KG1 (cell line): ENCODE measurements around the gene HERC6.
A peak's percentile ranks its signal among the peaks of the same experiment; 100 is the strongest.
"Not testable (repeated sequence)": the region's sequence is repeated elsewhere in the genome, so short reads cannot be mapped to it uniquely, and the experiment has no call there.

Experiments
- DNase-seq: peaks from one replicate; lab custom pipeline; 2025; lab: John Stamatoyannopoulos, UW

The HERC6 gene

DNA sequence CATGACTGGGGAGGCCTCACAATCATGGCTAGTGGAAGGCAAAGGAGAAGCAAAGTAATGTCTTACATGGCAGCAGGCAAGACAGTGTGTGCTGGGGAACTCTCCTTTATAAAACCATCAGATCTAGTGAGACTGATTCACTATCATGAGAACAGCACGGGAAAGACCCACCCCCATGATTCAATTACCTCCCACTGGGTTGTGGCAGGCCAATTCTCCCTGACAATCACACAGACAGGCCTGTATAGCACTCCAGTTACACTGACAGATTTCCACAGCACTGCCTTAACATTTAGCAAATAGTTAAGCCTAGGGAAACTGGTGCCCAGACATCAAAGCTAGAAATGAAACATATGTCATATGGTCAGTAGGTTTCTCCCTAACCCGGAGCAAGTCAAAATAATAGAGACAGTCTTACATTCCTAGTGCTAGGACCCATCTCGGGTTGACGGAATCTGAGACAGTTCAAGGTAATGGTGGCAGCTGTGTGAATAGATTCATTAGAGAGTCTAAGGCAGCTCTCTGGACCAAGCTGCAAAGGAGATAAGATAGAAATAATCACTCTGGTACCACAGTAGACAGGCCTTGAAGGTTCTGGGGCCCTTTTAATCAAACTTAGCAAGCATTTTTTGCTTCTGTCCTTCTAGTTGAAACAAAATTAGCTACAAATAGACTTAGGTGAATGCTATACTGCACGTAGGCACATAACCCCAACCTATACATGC is 68.9 kb downstream of the HERC6 start:
- DNase-seq = no peak

DNA sequence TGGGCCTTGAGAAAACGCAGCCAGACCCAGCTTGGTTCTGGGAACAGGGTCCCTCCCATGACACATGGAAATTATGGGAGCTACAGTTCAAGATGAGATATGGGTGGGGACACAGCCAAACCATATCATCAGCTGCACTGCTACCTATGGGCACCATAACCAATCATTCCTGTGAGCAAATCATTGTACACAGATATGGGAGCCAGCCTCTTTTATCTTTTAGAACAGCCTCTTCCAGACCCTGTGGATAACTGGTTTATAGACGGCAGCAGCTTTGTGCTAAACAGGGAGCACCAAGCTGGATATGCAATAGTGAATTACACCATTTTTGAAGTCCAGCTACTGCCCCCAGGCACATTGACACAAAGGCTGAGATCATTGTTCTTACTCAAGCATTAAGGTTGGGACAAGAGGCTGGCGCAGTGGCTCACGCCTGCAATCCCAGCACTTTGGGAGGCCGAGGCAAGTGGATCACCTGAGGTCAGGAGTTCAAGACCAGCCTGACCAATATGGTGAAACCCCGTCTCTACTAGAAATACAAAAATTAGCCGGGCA is 69.6 kb downstream of the HERC6 start:
- not testable (repeated sequence) for DNase-seq

DNA sequence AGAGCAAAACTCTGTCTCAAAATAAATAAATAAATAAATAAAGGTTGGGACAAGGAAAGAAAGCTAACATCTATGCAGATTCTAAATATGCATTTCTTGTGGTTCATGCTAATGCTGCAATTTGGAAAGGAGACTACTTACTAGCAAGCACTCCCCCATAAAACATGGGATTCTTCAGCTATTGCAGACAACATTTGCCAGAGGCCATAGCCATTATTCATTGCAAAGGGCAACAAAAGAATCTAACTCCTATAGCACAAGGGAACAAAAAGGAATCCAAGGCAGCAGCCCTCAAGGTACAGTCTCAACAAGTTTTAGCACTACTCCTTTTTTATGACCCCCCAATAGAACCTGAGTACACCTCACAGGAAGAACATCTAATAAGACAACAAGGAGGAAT is 70.2 kb downstream of the HERC6 start:
- DNase-seq = no peak

GRCh38 chr4:88449290-88449689 is 70.6 kb downstream of the HERC6 start:
- DNase-seq = no peak

DNA sequence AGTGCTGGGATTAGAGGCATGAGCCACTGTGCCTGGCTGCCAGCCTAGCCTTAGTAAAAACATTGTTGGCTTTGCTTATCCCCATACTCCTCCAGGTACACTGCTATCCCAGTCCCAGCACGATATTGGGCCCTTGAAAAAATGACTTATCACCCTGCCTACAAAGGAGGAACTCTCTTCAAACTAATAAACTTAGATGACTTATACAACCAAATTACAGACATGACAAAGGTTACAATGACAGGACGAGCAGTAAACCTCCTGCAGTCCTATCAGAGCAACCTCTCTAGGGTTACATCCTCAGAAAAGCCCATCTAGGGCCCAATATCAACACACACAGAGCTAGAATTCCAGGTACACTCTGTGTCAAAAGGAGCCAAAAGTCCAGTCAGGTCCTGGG is 72.6 kb downstream of the HERC6 start:
- no peak for DNase-seq

DNA sequence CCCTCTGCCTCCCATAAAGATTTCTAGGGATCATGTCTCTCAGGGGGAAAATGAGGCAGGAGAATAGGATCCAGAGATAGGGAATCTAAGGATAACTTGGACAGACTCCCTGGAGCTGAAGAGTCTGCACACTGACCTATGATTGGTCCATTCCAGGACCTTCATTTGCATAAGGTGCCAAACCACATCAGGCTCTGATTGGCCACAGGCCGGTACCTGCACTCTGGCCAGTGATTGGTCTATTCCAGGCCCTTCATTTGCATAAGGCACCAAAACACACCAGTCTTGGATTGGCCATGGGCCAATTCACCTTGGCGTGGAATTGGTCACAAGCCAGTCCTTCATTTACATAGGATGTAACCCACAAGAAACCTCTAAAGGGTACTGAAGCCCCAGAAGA is 74.3 kb downstream of the HERC6 start:
- no peak for DNase-seq

- peak; percentile 83 for DNase-seq
Measured at GRCh38 chr4:88456670-88457306, 78.1 kb downstream of the HERC6 start, which contains the start of gene HERC5. TSS of gene HERC5 (plus strand) at chr4:88457119. CDS start at chr4:88457270, 151 bp downstream.

GRCh38 chr4:88457307-88458103 is 78.9 kb downstream of the HERC6 start:
- DNase-seq = no peak

- DNase-seq = no peak
Measured at GRCh38 chr4:88458104-88458740, 79.6 kb downstream of the HERC6 start.

DNA sequence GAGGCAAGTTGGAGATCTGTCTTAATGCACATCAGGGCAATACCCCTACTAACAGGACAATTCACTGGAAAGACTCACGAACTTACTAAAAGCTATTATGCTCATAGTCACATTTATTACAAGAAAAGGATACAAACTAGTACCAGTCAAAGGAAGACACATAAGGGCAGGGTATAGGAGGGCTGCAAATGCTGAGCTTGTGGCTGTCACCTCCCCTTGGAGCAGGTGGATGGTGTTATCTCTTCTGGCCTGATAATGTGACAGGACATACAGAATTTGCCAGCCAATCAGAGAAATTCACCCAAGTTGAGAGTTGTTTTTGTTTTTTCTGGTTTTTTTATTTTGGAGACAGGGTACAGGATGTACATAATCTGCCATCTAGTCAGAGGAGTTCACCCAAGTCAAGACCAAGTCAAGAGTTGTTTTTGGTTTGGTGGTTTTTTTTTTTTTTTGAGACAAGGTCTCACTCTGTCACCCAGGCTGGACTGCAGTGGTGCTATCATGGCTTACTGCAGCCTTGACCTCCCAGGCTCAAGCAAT is 87.1 kb downstream of the HERC6 start:
- no peak for DNase-seq

DNA sequence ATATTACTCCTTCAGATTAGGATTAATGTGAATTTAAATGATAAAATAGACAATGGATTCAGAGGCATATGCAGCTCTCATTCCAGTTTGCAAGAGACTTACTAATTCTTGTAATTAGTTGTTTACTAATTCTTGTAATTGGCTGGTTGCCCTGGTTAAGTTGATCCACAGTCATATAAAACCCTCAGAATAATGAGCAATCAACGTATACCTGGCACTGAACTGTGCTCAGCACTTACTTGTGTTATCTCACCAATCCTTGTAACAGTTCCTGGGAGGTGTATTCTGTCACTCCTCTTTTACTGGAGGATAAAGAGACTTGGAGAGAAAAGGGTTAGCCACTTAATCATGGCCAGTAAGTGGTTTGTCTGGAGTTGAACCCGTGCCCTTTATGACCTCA is 88.7 kb downstream of the HERC6 start:
- DNase-seq = no peak

- no peak for DNase-seq
Measured at GRCh38 chr4:88477229-88477860, 98.7 kb downstream of the HERC6 start.

GRCh38 chr4:88478247-88478646 is 99.6 kb downstream of the HERC6 start:
- DNase-seq = no peak

DNA sequence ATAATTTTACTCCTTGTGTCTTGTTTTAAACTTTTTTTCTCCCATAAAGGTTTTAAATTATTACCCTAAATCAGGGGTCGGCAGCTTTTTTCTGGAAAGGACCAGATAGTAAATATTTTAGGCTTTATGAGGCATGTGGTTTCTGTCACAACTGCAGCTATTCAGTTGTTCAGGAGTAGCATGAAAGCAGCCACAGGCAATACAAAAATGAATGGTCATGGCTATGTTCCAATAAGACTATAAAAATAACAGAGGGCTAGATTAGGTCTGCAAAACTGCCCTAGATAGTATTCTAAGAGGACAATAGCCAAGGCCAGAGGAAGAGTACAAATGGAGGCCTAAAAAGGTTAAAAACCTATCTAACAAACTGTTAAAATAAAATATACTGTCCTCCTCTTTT is 102.9 kb downstream of the HERC6 start:
- DNase-seq = no peak

- no peak for DNase-seq
Measured at GRCh38 chr4:88489100-88489761, 110.6 kb downstream of the HERC6 start.
